HL-60 (cell line): ENCODE data around the gene MKLN1.

Source experiments
- CTCF ChIP-seq: IDR thresholded peaks from one replicate; pipeline ENCODE4 v1.5.1; 2011; ENCODE audit warnings: low read length, control low read depth, inconsistent platforms; ENCODE audit not compliant: insufficient read depth
- GABPA ChIP-seq: IDR thresholded peaks from 2 replicates; pipeline ENCODE4 v1.6.1; 2012; ENCODE audit warnings: low read depth
- POLR2AphosphoS5 ChIP-seq: IDR thresholded peaks from 2 replicates; pipeline ENCODE4 v1.6.1; 2012; ENCODE audit warnings: low read depth
- REST ChIP-seq: IDR thresholded peaks from 2 replicates; pipeline ENCODE4 v1.6.1; 2012; ENCODE audit warnings: low read depth; ENCODE audit not compliant: insufficient replicate concordance
- SPI1 ChIP-seq: IDR thresholded peaks from 2 replicates; pipeline ENCODE4 v1.6.1; 2012; ENCODE audit warnings: low read depth, mild to moderate bottlenecking, borderline replicate concordance

GRCh38 chr7:131454498-131454897, 126.8 kb downstream of the MKLN1 start:
- TF ChIP-seq CTCF (no peak), POLR2AphosphoS5 (no peak), GABPA (no peak), REST (no peak), SPI1 (no peak)
